NCI-H1092 treated with DMSO at 0.1 percent for 48 hours (cell line): Measurements from ENCODE around the gene PDRG1.
A peak's percentile ranks its signal among the peaks of the same experiment; 100 is the strongest.
"Not testable (repeated sequence)": the region's sequence is repeated elsewhere in the genome, so short reads cannot be mapped to it uniquely, and the experiment has no call there.

Experiments used
- DNase-seq: peaks from one replicate; lab custom pipeline; 2025; lab: John Stamatoyannopoulos, UW

PDRG1 gene

GRCh38 chr20:31966991-31967655 lies 15.3 kb upstream of the PDRG1 start:
- DNase-seq, result peak; percentile 14

- DNase-seq, result no peak
Measured at GRCh38 chr20:31963889-31964288, 12.0 kb upstream of the PDRG1 start.

- no peak for DNase-seq
Measured at GRCh38 chr20:31962761-31963160, 10.9 kb upstream of the PDRG1 start.

GRCh38 chr20:31956556-31957526 lies 5.0 kb upstream of the PDRG1 start:
- DNase-seq, result no peak

GRCh38 chr20:31954500-31954899 lies 2.7 kb upstream of the PDRG1 start:
- DNase-seq, result no peak

GRCh38 chr20:31953556-31954148 lies 1.8 kb upstream of the PDRG1 start:
- no peak for DNase-seq

- DNase-seq, result no peak
Measured at GRCh38 chr20:31951203-31951529, 680 bp downstream of the PDRG1 start.

- no peak for DNase-seq
Measured at GRCh38 chr20:31949877-31950646, 1.8 kb downstream of the PDRG1 start.

- no peak for DNase-seq
Measured at GRCh38 chr20:31948008-31948407, 3.8 kb downstream of the PDRG1 start.

GRCh38 chr20:31945785-31946184 lies 6.1 kb downstream of the PDRG1 start:
- no peak for DNase-seq

- no peak for DNase-seq
Measured at GRCh38 chr20:31945319-31945718, 6.5 kb downstream of the PDRG1 start.

GRCh38 chr20:31943052-31943471 lies 8.8 kb downstream of the PDRG1 start:
- no peak for DNase-seq

GRCh38 chr20:31939661-31940060 lies 12.2 kb downstream of the PDRG1 start:
- DNase-seq, result no peak

GRCh38 chr20:31937820-31938219 lies 14.0 kb downstream of the PDRG1 start:
- DNase-seq, result no peak

GRCh38 chr20:31936420-31936819 lies 15.4 kb downstream of the PDRG1 start:
- DNase-seq, result no peak

GRCh38 chr20:31934968-31935764 lies 16.7 kb downstream of the PDRG1 start:
- DNase-seq, result no peak

- DNase-seq, result no peak
Measured at GRCh38 chr20:31934491-31934890, 17.4 kb downstream of the PDRG1 start.

GRCh38 chr20:31933698-31934097 lies 18.1 kb downstream of the PDRG1 start:
- DNase-seq, result no peak

- no peak for DNase-seq
Measured at GRCh38 chr20:31930779-31931178, 21.1 kb downstream of the PDRG1 start.

- DNase-seq, result not testable (repeated sequence)
Measured at GRCh38 chr20:31929631-31930030, 22.2 kb downstream of the PDRG1 start.

- peak; percentile 74 for DNase-seq
Measured at GRCh38 chr20:31927627-31928159, 24.2 kb downstream of the PDRG1 start.
